ENCODE data around the gene FGFR2.

Gene FGFR2

GRCh38 chr10:121543545-121543944, 54.7 kb downstream of the FGFR2 start:
- no peak for DNase-seq (ENCODE audit: low read depth)
- H3K4me3 ChIP-seq (ENCODE audit: low read depth, low read length): no peak overlapping the region
- no peak for TF ChIP-seq CTCF (IDR thresholded peaks at IDR 0.05; ENCODE audit: insufficient read depth, low read depth, low read length, missing control alignments)

- TF ChIP-seq CTCF (IDR thresholded peaks at IDR 0.05; ENCODE audit: insufficient read depth, low read depth, low read length, missing control alignments): no peak
- H3K4me3 ChIP-seq (ENCODE audit: low read depth, low read length): no peak overlapping the region
Observed at GRCh38 chr10:121541450-121542120, 56.7 kb downstream of the FGFR2 start.

GRCh38 chr10:121540732-121541395, 57.4 kb downstream of the FGFR2 start:
- H3K4me3 ChIP-seq (ENCODE audit: low read depth, low read length): no peak overlapping the region
- TF ChIP-seq CTCF (IDR thresholded peaks at IDR 0.05; ENCODE audit: insufficient read depth, low read depth, low read length, missing control alignments): no peak
- no peak for DNase-seq (ENCODE audit: low read depth)

More at GRCh38 chr10:121541450-121542120, 56.7 kb downstream of the FGFR2 start:
- no peak for DNase-seq (ENCODE audit: low read depth)

GRCh38 chr10:121539786-121540185, 58.5 kb downstream of the FGFR2 start:
- no peak for DNase-seq (ENCODE audit: low read depth)
- H3K4me3 ChIP-seq (ENCODE audit: low read depth, low read length): no peak overlapping the region
- no peak for TF ChIP-seq CTCF (IDR thresholded peaks at IDR 0.05; ENCODE audit: insufficient read depth, low read depth, low read length, missing control alignments)

GRCh38 chr10:121536310-121536913, 61.8 kb downstream of the FGFR2 start:
- DNase-seq (ENCODE audit: low read depth): no peak
- TF ChIP-seq CTCF (IDR thresholded peaks at IDR 0.05; ENCODE audit: insufficient read depth, low read depth, low read length, missing control alignments): no peak
- no peak overlapping the region for H3K4me3 ChIP-seq (ENCODE audit: low read depth, low read length)

GRCh38 chr10:121535381-121535780, 62.9 kb downstream of the FGFR2 start:
- no peak overlapping the region for H3K4me3 ChIP-seq (ENCODE audit: low read depth, low read length)
- TF ChIP-seq CTCF (IDR thresholded peaks at IDR 0.05; ENCODE audit: insufficient read depth, low read depth, low read length, missing control alignments): no peak
- no peak for DNase-seq (ENCODE audit: low read depth)
